HS-27A (cell line): ENCODE results near the gene ASPSCR1.
"Not testable (repeated sequence)": the region's sequence is repeated elsewhere in the genome, so short reads cannot be mapped to it uniquely, and the experiment has no call there.

Source experiments
- DNase-seq: peaks from one replicate; pipeline ENCODE4 v3.0.0-alpha.2; 2012; ENCODE audit warnings: low read depth, missing footprints

Gene ASPSCR1

GRCh38 chr17:81941484-81942166 is 35.8 kb upstream of the ASPSCR1 start:
- no peak for DNase-seq

GRCh38 chr17:81942167-81942553 is 35.3 kb upstream of the ASPSCR1 start:
- no peak for DNase-seq

- no peak for DNase-seq
Measured at GRCh38 chr17:81944858-81945257, 32.6 kb upstream of the ASPSCR1 start.

GRCh38 chr17:81947189-81947588 is 30.2 kb upstream of the ASPSCR1 start, which contains the start of gene MYADML2:
Gene MYADML2 (minus strand): TSS chr17:81947233. CDS start chr17:81941741, 5,492 bp downstream.
- DNase-seq = no peak

- DNase-seq = no peak
Measured at GRCh38 chr17:81948635-81949378, 28.6 kb upstream of the ASPSCR1 start.

- no peak for DNase-seq
Measured at GRCh38 chr17:81950501-81950900, 26.9 kb upstream of the ASPSCR1 start.

GRCh38 chr17:81951785-81952684 is 25.4 kb upstream of the ASPSCR1 start:
- DNase-seq = no peak

GRCh38 chr17:81952792-81953228 is 24.6 kb upstream of the ASPSCR1 start:
- DNase-seq = no peak

- DNase-seq = not testable (repeated sequence)
Measured at GRCh38 chr17:81953443-81953842, 24.0 kb upstream of the ASPSCR1 start.

- no peak for DNase-seq
Measured at GRCh38 chr17:81954131-81955057, 23.0 kb upstream of the ASPSCR1 start.

GRCh38 chr17:81955058-81955681 is 22.3 kb upstream of the ASPSCR1 start:
- DNase-seq = no peak

- DNase-seq = no peak
Measured at GRCh38 chr17:81955756-81956544, 21.5 kb upstream of the ASPSCR1 start.

GRCh38 chr17:81956607-81957589 is 20.5 kb upstream of the ASPSCR1 start:
- no peak for DNase-seq

GRCh38 chr17:81957691-81958432 is 19.6 kb upstream of the ASPSCR1 start:
- no peak for DNase-seq

- DNase-seq = no peak
Measured at GRCh38 chr17:81958633-81959342, 18.6 kb upstream of the ASPSCR1 start.

GRCh38 chr17:81959362-81960129 is 17.9 kb upstream of the ASPSCR1 start:
- DNase-seq = no peak
